ENCODE results near the gene LY6G5C.
A peak's percentile ranks its signal among the peaks of the same experiment; 100 is the strongest.
"Not testable (repeated sequence)": the region's sequence is repeated elsewhere in the genome, so short reads cannot be mapped to it uniquely, and the experiment has no call there.

The LY6G5C gene

GRCh38 chr6:31717499-31718222 lies 36.8 kb upstream of the LY6G5C start:
- DNase-seq (ENCODE audit: extremely low spot score, insufficient read length, low read depth) (no peak), FAIRE-seq (no peak)

GRCh38 chr6:31715022-31715958 lies 34.4 kb upstream of the LY6G5C start, which contains the start of gene LY6G6D:
Gene LY6G6D, plus strand, starts transcription at chr6:31715348. Its CDS starts 8 bp downstream, at chr6:31715356.
- no peak for FAIRE-seq
- no peak for DNase-seq (ENCODE audit: extremely low spot score, insufficient read length, low read depth)

- no peak for DNase-seq (ENCODE audit: extremely low spot score, insufficient read length, low read depth)
- FAIRE-seq = no peak
Observed at GRCh38 chr6:31713991-31714684, 33.3 kb upstream of the LY6G5C start.

- FAIRE-seq = no peak
- DNase-seq (ENCODE audit: extremely low spot score, insufficient read length, low read depth) = no peak
Observed at GRCh38 chr6:31713465-31713864, 32.6 kb upstream of the LY6G5C start.

GRCh38 chr6:31712296-31712695 lies 31.4 kb upstream of the LY6G5C start:
- no peak for DNase-seq (ENCODE audit: extremely low spot score, insufficient read length, low read depth)
- no peak for FAIRE-seq

GRCh38 chr6:31711233-31711632 lies 30.4 kb upstream of the LY6G5C start:
- no peak for FAIRE-seq
- no peak for DNase-seq (ENCODE audit: extremely low spot score, insufficient read length, low read depth)

GRCh38 chr6:31710523-31711219 lies 29.8 kb upstream of the LY6G5C start:
- no peak for FAIRE-seq

GRCh38 chr6:31709157-31709556 lies 28.3 kb upstream of the LY6G5C start:
- DNase-seq (ENCODE audit: extremely low spot score, insufficient read length, low read depth); FAIRE-seq: not testable (repeated sequence)

More at GRCh38 chr6:31710523-31711219, 29.8 kb upstream of the LY6G5C start:
- DNase-seq (ENCODE audit: extremely low spot score, insufficient read length, low read depth) = no peak

GRCh38 chr6:31708224-31708623 lies 27.4 kb upstream of the LY6G5C start:
- DNase-seq (ENCODE audit: extremely low spot score, insufficient read length, low read depth) = no peak
- no peak for FAIRE-seq

GRCh38 chr6:31707701-31708100 lies 26.8 kb upstream of the LY6G5C start:
- DNase-seq (ENCODE audit: extremely low spot score, insufficient read length, low read depth) = no peak
- no peak for FAIRE-seq

GRCh38 chr6:31706599-31706998 lies 25.7 kb upstream of the LY6G5C start, which contains the start of gene LY6G6F:
Gene LY6G6F, plus strand, starts transcription at chr6:31706866. Its CDS starts 41 bp downstream, at chr6:31706907.
- DNase-seq (ENCODE audit: extremely low spot score, insufficient read length, low read depth) (no peak), FAIRE-seq (no peak)

GRCh38 chr6:31705931-31706330 lies 25.1 kb upstream of the LY6G5C start:
- FAIRE-seq = no peak

GRCh38 chr6:31702819-31703716 lies 22.2 kb upstream of the LY6G5C start, which contains the start of gene ABHD16A:
Gene ABHD16A, minus strand, starts transcription at chr6:31703324. Its CDS starts 43 bp downstream, at chr6:31703281.
- FAIRE-seq (peak; percentile 99), DNase-seq (ENCODE audit: extremely low spot score, insufficient read length, low read depth) (peak; percentile 99)

More at GRCh38 chr6:31705931-31706330, 25.1 kb upstream of the LY6G5C start:
- DNase-seq (ENCODE audit: extremely low spot score, insufficient read length, low read depth) = no peak

GRCh38 chr6:31702405-31702818 lies 21.5 kb upstream of the LY6G5C start:
- DNase-seq (ENCODE audit: extremely low spot score, insufficient read length, low read depth) (no peak), FAIRE-seq (no peak)

- DNase-seq (ENCODE audit: extremely low spot score, insufficient read length, low read depth) = no peak
- FAIRE-seq = no peak
Observed at GRCh38 chr6:31701666-31702404, 21.0 kb upstream of the LY6G5C start.

GRCh38 chr6:31700740-31701401 lies 20.0 kb upstream of the LY6G5C start:
- FAIRE-seq (no peak), DNase-seq (ENCODE audit: extremely low spot score, insufficient read length, low read depth) (no peak)

- DNase-seq (ENCODE audit: extremely low spot score, insufficient read length, low read depth) = no peak
- no peak for FAIRE-seq
Observed at GRCh38 chr6:31697555-31697954, 16.7 kb upstream of the LY6G5C start.

Data from GM18507 (cell line).